ENCODE data around the gene SYS1. TPM values are rescaled to one million over a fixed set of nuclear protein-coding genes. Genes with fewer than 3 reads are reported as not detected.

The SYS1 gene
- 10 to 100 TPM; 22.9 to 34.1 (median 27.6) TPM for total RNA-seq (2021; fragmentation: NEBNext Ultra II Directional; extraction: Animal tissue kit (Norgen Biotek cat#: 25700))
- long read RNA-seq, transcript SYS1-205 (3 exons, 433 nt), result minor isoform, 8 of 69 reads
- long read RNA-seq, transcript SYS1-201 (4 exons, 2,862 nt), result major isoform, 53 of 69 reads
- long read RNA-seq, partial matches to known transcripts, result 7 of 69 reads
- long read RNA-seq, other reads (novel, unspliced or antisense), result 0 of 69 reads

- H3K9me3 Mint-ChIP-seq, result no peaks in the 10 kb centered on the region
- H3K4me1 Mint-ChIP-seq (ENCODE audit: low read depth), result peaks cover 44% of the 10 kb centered on the region
- H3K27me3 Mint-ChIP-seq (ENCODE audit: insufficient read depth), result peaks cover 5% of the 10 kb centered on the region; the same call in 1 of the 2 replicates
- H3K4me3 Mint-ChIP-seq, result peak within 1 kb of the TSS; percentile 100
- H3K36me3 Mint-ChIP-seq (ENCODE audit: low read depth), result peaks cover 5% of the 10 kb centered on the region; the same call in 1 of the 2 replicates
- peak; percentile 99 for DNase-seq
- TF ChIP-seq CTCF (IDR thresholded peaks at IDR 0.05), result peak; percentile 93
- H3K27ac Mint-ChIP-seq, result peak within 1 kb of the TSS; percentile 100
Observed at GRCh38 chr20:45362804-45363610, at the start of gene SYS1. TSS of gene SYS1 (plus strand) at chr20:45363156. CDS start at chr20:45363532, 376 bp downstream.

GRCh38 chr20:45313943-45314342 is 49.0 kb upstream of the SYS1 start:
- TF ChIP-seq CTCF (IDR thresholded peaks at IDR 0.05), result no peak

DNA sequence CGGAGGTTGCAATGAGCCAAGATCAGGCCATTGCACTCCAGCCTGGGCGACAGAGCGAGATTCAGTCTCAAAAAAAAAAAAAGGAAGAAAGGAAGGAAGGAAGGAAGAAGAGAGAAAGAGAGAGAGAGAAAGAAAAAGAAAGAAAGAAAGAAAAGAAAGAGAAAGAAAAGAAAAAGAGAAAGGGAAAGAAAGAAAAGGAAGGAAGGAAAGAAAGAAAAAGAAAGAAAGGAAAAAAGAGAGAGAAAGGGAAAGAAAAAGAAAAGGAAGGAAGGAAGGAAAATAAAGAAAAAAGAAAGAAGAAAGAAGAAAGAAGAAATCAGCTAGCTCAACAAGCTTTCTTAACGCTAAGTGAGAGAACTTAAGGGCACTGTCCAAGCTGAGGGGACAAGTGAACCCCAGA is 47.3 kb upstream of the SYS1 start:
- no peaks in the 10 kb centered on the region for H3K36me3 Mint-ChIP-seq (ENCODE audit: low read depth)
- no peaks in the 10 kb centered on the region for H3K9me3 Mint-ChIP-seq
- H3K4me3 Mint-ChIP-seq, result no peak overlapping the region
- peaks cover 27% of the 10 kb centered on the region for H3K27me3 Mint-ChIP-seq (ENCODE audit: insufficient read depth)
- H3K4me1 Mint-ChIP-seq (ENCODE audit: low read depth), result peaks cover 15% of the 10 kb centered on the region
- no peak overlapping the region for H3K27ac Mint-ChIP-seq
- no peak for DNase-seq
- no peak for TF ChIP-seq CTCF (IDR thresholded peaks at IDR 0.05)

More at GRCh38 chr20:45313943-45314342, 49.0 kb upstream of the SYS1 start:
- H3K9me3 Mint-ChIP-seq, result no peaks in the 10 kb centered on the region
- H3K27me3 Mint-ChIP-seq (ENCODE audit: insufficient read depth), result peaks cover 26% of the 10 kb centered on the region
- peaks cover 13% of the 10 kb centered on the region for H3K4me1 Mint-ChIP-seq (ENCODE audit: low read depth)
- H3K36me3 Mint-ChIP-seq (ENCODE audit: low read depth), result no peaks in the 10 kb centered on the region
- no peak for DNase-seq
- no peak overlapping the region for H3K4me3 Mint-ChIP-seq
- H3K27ac Mint-ChIP-seq, result no peak overlapping the region

DNA sequence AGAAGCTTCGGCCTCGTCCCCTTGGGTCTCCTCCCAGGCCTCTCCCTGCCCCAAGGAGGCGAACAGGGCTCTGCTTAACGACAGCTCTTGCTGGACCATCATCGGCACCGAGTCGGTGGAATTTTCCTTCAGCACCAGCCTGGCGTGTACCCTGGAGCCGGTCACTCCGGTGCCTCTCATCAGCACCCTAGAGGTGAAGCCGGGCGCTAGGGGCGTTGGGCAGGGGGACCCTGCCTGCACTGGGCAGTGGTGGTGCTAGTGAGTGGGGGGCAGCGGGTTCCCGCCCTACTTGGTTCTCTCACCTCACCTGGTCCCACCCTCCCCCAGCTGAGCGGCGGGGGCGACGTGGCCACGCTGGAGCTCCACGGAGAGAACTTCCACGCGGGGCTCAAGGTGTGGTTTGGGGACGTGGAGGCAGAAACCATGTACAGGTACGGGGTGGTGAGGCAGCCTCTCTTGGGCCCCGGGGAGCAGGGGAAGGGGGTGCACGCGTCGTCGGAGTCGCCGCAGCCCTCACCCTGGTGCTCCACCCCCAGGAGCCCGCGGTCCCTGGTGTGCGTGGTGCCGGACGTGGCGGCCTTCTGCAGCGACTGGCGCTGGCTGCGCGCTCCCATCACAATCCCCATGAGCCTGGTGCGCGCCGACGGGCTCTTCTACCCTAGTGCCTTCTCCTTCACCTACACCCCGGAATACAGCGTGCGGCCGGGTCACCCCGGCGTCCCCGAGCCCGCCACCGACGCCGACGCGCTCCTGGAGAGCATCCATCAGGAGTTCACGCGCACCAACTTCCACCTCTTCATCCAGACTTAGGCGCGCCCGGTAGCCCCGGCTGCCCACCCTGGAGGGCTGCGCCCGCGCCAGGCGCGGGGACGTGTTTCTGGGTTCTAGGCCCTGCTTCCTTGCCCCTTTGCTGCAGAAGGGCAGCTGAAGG is 46.5 kb upstream of the SYS1 start:
- H3K27me3 Mint-ChIP-seq (ENCODE audit: insufficient read depth), result peaks cover 23% of the 10 kb centered on the region
- TF ChIP-seq CTCF (IDR thresholded peaks at IDR 0.05), result no peak
- no peak for DNase-seq

DNA sequence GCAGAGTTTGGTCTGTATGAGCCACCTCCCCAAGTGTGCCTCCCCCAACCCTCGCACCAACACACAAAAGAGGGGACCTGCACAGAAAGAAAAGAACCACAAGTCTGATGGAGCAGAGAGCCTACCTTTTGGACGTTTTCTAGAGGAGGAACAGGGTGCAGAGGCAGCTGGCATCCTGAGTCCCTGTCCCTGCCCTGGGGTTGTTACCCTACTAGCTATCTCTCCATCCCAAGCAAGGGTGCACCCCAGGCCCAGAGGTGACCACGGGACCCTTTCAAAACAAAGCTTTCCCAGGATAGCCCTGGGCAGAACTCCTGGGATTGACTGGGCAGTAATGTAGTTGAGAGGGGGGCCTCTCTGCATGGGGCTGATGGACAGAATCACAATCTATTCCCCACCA is 45.1 kb upstream of the SYS1 start:
- no peaks in the 10 kb centered on the region for H3K36me3 Mint-ChIP-seq (ENCODE audit: low read depth)
- peaks cover 6% of the 10 kb centered on the region for H3K4me1 Mint-ChIP-seq (ENCODE audit: low read depth)
- DNase-seq, result no peak
- no peak for TF ChIP-seq CTCF (IDR thresholded peaks at IDR 0.05)
- peaks cover 21% of the 10 kb centered on the region for H3K27me3 Mint-ChIP-seq (ENCODE audit: insufficient read depth)
- no peak overlapping the region for H3K27ac Mint-ChIP-seq
- H3K4me3 Mint-ChIP-seq, result no peak overlapping the region
- H3K9me3 Mint-ChIP-seq, result no peaks in the 10 kb centered on the region

More for the DNA sequence above, 46.5 kb upstream of the SYS1 start:
- Mint-ChIP-seq H3K27ac (no peak overlapping the region), H3K4me3 (no peak overlapping the region), H3K9me3 (no peaks in the 10 kb centered on the region), H3K4me1 (ENCODE audit: low read depth) (peaks cover 7% of the 10 kb centered on the region), H3K36me3 (ENCODE audit: low read depth) (no peaks in the 10 kb centered on the region)

Data from HFFc6 (cell line).